ENCODE data around the gene SLC25A42.

The SLC25A42 gene

GRCh38 chr19:19050104-19050503 is 13.7 kb upstream of the SLC25A42 start:
- no peak overlapping the region for H3K4me3 ChIP-seq (replicated peaks; ENCODE audit: low read depth, low read length)
- no peak for TF ChIP-seq CTCF (IDR thresholded peaks at IDR 0.05; ENCODE audit: low read depth, low read length, missing control alignments)
- DNase-seq (ENCODE audit: extremely low read depth, low read depth) = no peak

- DNase-seq (ENCODE audit: extremely low read depth, low read depth) = no peak
- H3K4me3 ChIP-seq (replicated peaks; ENCODE audit: low read depth, low read length) = no peak overlapping the region
- no peak for TF ChIP-seq CTCF (IDR thresholded peaks at IDR 0.05; ENCODE audit: low read depth, low read length, missing control alignments)
Observed at GRCh38 chr19:19050731-19051130, 13.1 kb upstream of the SLC25A42 start.

- no peak for TF ChIP-seq CTCF (IDR thresholded peaks at IDR 0.05; ENCODE audit: low read depth, low read length, missing control alignments)
- DNase-seq (ENCODE audit: extremely low read depth, low read depth) = no peak
- no peak overlapping the region for H3K4me3 ChIP-seq (replicated peaks; ENCODE audit: low read depth, low read length)
Observed at GRCh38 chr19:19051478-19052213, 12.1 kb upstream of the SLC25A42 start.

GRCh38 chr19:19052921-19053320 is 10.9 kb upstream of the SLC25A42 start:
- DNase-seq (ENCODE audit: extremely low read depth, low read depth) = no peak
- H3K4me3 ChIP-seq (replicated peaks; ENCODE audit: low read depth, low read length) = no peak overlapping the region
- no peak for TF ChIP-seq CTCF (IDR thresholded peaks at IDR 0.05; ENCODE audit: low read depth, low read length, missing control alignments)

- DNase-seq (ENCODE audit: extremely low read depth, low read depth) = no peak
- TF ChIP-seq CTCF (IDR thresholded peaks at IDR 0.05; ENCODE audit: low read depth, low read length, missing control alignments) = peak; percentile 69
- H3K4me3 ChIP-seq (replicated peaks; ENCODE audit: low read depth, low read length) = no peak overlapping the region
Observed at GRCh38 chr19:19053508-19054314, 10.1 kb upstream of the SLC25A42 start.

- DNase-seq (ENCODE audit: extremely low read depth, low read depth) = no peak
- no peak for TF ChIP-seq CTCF (IDR thresholded peaks at IDR 0.05; ENCODE audit: low read depth, low read length, missing control alignments)
Observed at GRCh38 chr19:19054315-19054938, 9.4 kb upstream of the SLC25A42 start.

More at GRCh38 chr19:19054315-19054938, 9.4 kb upstream of the SLC25A42 start:
- no peak overlapping the region for H3K4me3 ChIP-seq (replicated peaks; ENCODE audit: low read depth, low read length)
